ENCODE results near the gene RNF144A.

The RNF144A gene

DNA sequence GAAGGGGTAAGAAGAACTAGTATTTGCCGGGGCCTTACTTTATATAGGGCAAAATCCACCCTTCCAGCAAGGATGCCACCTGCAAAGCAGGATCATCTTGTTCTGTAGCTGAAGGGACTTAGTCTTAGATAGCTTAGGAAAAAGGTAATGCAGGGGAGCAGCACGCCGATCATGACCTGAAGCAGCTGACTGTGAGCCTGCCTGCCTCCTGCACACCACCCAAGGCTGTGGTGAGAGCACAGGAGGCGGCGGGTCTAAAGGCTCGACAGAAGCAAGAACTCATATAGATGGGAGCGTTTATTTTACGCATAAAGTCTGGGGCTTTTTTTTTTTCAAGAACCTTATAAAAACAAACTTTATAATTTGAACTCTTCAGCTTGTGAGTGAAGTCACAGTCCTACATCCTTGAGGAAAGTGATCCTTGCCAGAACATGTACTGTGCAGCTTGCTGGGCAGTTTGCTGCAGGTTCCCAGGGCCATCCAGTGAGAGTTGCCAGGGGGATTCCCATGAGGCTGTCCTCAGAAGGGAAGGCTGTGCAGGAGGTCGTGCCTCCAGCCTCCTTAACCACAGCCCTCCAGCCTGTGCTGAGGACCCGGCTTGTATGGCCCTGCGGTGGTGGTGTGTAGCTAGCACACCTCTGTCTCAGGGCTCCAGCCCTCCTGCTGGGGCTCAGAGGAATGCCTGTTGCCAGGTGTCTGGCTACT lies 92.1 kb downstream of the RNF144A start:
- DNase-seq: no peak

DNA sequence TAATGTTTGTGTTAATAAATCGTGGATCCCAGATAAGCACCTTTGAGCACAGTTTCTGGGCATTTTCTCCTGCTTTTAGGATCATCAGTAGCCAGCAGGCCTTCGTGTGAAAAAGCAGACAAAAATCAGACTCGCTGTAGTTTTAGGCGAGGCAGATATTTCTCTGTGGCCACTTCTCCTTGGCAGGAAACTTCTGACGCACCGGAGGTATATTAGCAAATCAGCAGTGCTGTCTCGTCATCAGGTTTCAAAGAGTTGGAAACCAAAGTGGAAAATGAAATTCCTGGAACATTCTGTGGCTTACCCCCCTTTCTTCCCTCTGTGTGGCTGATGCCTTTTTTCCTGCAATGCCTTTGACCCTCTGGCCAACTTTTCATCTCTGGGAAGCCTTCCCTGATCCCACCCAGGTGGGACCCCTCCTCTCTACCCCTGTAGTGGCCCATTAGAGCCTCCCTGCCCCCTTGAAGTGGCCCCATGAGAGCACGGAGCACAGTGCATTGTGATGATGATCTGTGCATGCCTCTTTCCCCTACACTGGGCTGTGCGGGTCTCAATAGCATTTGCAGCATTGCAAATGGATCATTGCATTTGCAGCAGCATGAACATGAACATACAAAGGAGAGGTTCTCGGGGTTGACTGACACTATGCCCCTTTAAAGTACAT lies 93.3 kb downstream of the RNF144A start:
- DNase-seq: no peak

DNA sequence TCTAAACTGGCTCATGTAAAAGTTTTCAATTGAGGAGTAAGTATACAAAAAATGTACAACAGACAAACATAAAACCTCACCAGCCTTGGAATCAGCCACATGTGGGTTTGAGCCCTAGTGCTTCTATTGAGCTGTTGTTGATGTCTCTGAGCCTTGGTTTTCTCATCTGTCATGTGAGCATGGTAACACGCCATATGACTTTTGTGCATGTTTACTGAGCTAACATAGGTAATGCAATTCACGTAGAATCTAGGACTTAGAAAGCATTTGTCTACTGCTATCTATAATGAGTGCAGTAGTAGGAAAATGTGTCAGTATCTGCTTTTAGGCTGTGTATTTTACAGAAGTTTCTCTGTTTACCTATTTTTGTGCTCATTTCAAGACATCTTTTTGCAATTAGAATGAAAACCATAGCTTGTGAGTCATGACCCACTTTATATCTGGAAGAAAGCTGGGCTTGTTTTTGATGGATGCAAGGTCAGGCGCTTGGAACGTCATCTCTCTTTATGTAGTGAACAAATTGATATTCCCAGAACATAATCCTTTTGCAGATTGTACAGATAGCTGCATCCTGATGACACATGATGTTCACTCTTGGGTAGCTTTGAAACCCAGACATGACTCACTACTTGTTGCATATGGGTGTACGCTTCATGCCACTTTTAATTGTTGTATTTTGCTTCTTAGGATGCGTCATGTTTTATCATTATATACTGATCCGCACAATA lies 94.3 kb downstream of the RNF144A start:
- DNase-seq: no peak

DNA sequence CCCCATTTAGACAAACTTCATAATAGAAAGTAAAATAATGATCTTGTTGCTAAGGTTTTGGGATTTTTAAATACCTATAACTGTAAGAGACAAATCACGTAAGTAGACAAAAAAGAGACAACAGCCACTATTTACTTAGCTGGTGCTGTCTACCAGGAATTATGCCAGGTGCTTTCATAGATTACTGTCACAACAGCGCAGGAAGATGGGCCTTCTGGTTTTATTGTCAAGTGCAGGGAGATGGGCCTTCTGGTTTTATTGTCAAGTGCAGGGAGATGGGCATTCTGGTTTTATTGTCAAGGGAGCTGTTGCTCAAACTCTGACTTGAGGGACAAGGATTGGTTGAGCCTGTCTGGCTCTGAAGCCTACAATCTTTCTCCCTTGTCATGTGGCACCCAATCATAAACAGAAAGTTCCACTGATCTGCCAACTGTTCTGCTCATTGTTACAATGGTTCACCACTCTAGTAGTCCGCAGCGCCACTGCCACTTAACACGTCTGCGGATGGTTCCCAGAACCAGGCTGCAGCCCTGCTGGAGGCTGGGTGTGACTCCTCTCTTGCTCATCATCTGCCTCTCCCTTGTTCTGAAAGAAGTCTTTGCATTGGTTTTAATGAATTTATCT lies 95.0 kb downstream of the RNF144A start:
- DNase-seq: no peak

DNA sequence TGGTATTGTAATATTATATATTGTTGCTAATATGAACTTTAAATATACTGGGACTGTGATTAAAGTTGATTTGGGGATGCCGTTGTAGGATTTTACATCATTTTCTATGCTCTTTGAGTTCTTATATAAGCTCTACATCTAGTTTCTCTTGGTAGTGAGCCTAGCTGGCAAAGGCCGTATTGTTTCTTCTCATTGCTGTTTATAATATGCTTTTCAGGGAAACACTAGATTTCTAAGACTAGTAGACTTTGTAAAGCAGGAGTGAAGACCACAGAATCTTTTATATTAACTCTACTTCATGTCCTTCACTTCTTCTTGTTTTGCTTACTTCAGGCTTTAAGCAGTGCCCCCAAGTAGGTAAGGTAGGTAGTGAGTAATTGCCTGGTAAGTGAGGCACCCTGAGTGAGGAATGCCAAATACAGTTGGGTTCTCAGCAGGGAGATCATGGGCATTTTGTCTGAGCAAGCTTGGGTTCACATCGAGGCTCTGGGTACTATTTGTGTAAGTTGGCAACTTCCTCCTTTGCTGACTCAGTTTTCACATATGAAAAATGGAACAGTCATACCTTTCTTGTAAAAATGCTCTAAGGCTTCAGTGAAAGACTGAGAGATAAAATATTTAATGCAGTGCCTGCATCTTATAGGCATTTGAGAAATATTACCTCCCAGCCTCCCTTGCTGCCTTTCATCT lies 96.4 kb downstream of the RNF144A start:
- DNase-seq: no peak

DNA sequence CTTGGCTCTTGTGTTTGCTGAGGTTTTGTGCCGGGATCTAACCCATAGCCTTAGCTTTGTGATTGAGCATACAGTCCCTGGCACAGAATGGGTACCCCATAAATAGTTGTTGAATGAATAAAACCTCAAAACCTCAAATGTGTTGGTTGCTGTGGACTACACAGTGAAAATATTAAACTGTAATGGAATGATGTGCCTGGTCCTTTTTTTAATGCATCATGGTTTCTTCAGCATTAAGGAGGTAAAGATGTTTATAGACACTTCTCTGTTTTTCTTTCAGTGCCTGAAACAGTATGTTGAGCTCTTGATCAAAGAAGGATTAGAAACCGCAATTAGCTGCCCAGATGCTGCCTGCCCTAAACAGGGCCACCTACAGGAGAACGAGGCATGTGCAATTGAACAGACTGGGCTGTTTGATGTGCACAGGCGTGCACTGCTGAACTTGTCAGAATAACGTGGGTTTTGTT lies 97.0 kb downstream of the RNF144A start:
- DNase-seq: no peak

DNA sequence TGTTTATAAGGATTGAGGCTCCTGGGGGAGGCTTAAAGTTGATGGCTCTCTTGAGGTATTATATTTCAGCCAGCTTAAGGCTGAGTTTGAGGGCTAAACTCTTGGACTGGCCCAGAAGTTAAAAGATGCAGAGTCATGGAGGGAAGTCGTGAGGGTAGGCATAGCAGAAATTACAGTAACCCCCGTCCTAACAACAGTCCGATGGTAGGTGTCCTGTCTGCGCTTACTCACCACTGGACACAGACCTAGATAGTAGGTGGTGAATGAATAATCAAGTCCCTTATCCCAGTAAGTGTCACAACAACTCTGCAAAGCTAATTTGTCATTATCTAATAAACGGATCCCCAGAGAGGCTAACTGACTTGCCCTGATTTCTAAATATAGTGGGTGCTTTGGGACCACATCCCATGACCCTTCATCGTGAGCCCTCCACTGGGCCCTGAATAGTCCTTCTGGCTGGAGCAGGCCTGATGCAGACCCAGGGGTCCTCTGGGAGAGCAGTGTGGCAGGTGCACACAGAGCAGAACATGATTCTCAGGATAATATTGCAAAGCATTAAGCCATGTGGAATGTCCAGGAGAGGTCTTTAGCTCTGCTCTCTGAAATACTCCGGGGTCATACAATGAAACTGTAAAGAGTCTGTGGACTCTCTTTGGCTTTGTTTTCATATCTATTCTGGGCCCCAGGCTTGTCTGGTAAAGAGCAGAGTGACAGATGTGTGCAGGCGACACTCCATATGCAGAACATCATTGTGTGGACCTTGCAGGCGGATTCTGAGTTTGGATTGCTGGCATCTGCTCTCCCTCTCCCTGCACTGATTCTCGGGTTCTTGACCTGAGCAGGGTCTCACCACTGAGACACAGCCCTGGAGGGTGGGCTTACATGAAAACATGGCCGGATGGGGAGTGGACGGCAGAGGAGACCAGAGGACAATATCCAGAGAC lies 98.1 kb downstream of the RNF144A start:
- no peak for DNase-seq

DNA sequence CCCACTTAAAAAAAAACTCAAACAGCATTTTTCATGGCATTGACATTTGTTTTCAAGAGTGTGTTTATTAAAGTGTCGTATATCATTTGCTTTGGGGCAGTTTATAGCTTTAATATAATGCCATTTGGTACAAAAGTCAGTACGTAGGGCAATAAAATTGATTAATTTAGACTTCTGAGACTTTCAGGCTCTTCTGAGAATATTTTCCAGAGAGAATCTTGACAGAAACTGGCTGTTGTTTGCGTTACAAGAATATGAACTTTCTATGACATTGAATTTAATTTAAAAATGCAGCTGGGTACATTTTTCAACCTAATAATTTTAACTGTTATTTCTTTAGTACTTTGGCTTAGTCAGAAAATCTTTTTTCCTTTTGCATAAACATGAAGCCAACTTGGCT lies 98.9 kb downstream of the RNF144A start:
- no peak for DNase-seq

DNA sequence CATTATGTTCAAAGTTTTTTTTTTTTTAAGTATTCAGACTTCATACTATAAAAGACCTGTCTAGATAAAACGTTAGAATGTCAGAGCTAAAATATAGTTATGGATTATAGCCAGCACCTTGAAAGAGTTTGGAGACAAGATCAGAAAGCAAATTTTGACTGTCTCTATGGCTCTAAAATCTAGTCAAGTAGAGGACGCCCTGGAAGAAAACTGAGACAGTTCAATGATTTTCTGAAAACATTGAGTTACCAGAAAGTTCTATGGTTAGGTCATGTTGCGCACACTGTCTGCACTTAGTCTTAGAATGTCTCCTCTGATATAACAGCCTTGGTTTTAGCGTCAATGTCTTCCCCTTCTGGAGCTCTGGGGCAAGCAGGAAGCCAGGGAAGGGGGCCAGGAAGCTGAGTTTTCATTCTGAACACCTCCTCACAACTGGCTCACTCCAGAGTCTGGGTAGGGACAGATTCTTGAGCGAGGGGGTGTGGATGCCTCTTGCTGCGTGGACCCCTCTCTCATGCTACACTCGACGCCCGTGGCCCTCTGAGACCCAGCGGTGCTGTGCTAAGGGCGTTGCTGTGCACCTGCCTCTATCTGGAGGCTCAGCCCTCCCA lies 99.5 kb downstream of the RNF144A start:
- no peak for DNase-seq

DNA sequence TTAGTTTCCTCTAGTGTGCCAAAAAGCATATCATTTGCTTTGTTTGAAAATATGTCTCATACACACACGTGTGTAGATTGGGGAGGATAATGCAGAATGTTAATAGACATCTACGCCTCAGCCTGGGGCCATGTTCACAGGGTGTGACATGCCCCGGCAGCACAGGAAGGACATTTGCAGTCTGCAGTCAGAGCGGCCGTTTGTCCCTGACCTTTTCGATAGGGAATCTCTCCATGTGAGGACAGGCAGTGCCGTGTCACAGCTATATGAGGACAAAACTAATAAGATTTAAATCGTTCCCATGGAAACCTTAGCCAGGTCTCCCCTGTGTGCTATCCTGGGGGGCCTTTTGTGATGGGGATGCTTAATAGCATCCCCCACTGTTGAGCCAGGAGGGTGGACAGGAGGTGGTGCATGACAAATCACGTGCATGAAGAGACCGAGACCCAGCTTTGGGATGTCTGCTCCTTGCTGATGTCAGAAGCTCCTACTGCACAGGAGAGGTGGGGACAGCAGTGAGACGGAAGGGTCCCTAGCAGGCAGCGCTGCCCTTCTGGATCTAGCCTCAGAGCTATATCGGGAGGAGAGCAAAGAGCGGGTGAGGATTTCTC lies 100.6 kb downstream of the RNF144A start:
- DNase-seq: no peak

DNA sequence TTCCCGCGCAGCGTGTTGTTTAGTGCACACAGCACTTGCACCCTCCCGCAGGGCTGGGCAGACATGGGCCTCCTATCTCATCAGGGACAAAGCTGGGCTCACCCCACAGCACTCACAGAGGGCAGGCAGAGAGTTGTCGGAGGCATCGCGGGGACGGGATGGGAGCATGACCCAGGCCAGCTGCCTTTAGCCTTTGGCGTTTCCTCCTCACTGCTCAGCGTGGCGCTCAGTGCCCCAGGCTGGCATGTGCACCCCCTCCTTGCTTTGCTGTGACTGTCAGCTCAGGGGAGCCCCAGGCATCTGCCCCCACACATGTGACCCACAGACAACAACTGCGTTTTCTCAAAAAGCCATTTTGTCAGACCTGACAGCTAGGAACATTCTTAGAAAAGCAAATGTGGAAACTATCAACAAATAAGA lies 101.1 kb downstream of the RNF144A start:
- no peak for DNase-seq

DNA sequence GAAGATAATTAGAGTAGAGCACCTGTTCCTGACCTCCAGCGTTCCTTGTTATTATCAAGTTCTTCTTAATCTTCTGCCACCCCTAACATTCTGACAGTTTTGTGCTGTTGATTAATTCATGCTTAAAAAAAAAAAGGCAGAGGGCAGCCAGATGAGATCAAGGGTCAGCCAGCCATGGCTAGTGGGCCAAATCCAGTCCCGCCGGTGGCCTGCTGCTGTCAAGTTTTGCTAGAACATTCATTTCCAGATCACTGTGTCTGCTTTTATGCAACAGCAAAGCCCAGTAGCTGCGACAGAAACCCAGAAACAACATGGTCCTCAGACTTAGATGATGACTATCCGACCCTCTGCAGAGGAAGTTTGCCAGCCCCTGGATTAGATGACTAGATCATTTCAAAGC lies 101.6 kb downstream of the RNF144A start:
- DNase-seq: no peak

DNA sequence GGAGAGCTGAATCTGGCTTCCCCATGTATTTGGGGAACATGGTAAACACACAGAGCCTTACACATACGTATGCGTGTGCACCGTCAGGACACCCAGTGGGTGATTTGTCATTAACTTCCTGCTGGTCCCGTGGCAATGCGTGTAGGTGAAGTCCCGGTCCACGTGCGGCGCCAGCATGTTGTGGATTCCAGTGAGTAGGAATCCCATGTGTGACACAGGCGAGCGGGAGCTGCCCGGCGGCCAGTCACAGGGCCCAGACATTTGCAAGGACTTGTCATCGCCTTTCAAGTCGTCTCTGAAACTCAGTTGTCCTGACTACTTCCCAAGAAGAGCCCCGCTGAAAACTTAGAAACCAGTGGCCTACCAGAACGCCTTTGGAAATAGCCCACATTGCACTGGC lies 102.0 kb downstream of the RNF144A start:
- DNase-seq: no peak

DNA sequence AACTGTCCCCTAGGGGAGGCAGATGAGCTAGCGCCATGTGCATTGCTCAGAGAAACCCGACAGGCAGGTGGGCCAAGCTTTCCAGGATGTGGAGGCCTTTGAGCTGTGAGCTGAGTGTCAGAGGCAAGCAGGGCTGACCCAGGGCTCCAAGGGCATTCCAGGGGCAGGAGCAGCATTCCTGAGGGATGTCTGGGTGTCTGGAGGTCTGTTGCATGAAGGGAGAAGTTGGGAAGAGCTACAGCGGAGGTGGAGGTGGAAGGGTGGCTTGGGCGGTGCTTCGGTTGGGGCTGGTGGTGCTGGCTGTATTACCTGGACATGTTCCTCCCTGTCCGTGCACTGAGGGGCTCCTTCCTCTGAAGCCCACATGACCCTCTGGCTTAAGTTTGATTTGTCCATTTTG lies 102.8 kb downstream of the RNF144A start:
- no peak for DNase-seq

DNA sequence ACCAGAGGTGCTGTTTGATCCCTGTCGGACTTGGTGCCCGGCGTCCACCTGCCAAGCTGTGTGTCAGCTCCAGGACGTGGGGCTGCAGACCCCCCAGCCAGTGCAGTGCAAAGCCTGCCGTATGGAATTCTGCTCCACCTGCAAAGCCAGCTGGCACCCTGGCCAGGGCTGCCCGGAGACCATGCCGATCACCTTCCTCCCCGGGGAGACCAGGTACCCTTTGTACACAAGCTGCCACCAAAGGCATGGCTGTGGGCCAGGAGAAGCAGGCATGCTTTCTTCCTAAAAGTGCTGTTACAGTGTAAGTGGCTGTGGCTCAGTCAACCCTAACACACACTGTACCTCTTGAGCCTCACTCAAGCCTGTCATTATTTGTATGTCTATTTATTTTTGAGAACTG lies 103.3 kb downstream of the RNF144A start:
- DNase-seq: no peak

DNA sequence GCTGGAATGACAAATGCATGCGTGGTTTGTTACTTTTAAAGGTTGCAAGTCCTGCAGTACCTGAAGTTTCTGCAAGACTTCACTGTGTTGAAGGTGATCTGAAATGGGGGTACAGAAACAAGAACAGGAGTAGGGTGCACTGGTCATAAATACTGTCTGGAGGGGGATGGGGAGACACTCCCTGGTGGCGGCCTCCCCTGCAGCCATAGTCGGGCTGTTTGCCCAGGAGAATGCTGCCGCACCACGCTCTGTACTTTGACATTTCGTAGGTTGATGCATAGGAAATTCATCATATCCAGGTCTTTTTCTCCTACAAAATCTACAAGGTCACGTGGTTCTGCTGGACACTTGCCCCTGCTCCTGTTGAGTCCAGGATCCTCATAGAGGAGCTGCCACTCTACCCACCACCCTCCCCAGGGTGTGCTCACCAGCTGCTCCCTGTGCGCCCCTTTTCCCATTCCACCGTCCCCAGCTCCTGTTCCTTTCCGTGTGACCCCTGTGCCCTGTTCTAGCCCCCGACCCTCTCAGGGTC lies 103.8 kb downstream of the RNF144A start:
- no peak for DNase-seq

DNA sequence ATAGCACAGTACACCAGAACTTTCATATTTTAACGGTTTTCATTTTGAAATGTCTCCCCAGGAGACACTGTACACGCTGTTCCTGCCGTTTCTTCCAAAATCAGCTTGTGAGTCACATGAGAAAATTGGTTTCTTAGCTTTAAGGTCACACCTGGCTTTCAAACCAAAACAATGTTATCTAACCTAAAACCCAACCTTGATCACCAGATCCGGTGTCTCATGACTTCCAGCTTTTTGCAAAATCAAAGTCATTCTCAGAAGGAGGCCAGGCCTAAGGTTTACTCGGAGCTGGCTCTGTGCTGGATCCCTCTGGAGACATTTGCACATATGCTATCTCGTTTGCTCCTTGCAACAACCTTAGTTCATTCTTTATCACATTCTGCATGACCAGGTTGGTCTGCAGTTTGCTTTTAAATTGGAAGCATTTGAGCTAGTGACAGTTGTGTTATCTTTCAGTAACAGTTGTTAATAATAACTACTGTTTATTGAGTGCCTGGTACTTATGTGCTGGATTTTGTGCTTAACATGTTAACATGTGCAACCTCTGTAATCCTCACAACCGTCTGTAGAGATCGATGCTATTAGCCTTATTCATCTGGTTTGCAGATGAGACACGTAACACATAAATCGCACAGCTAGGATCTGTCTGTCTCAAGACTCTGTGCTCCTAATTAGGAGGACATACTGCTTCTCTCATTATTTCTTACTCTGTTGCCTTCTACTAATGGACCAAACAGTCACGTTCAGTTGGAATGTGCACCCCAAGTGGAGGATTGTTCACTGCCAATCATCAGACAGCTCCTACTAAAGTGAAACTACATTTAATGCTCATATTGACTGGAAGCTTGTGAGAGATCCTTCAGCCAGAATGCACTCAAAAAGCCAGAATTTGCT lies 105.5 kb downstream of the RNF144A start:
- no peak for DNase-seq

DNA sequence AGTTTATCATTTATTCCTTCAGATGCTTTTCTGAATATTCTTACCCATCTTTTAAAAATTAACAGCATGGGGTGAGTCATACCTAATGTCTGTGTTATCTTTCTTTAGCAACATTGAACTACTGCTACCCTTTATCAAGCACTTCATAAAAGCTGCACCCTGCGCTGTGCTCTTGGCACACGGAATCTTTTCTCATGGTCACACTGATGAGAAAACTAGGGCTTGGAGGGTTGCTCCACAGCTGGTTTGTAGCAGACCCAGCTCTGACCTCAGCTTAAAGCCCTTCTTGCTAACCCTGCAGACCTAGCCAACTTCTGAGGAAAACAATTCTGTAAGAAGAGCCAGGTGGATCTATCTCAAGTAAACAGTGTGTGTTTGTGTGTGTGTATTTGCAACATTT lies 106.3 kb downstream of the RNF144A start:
- DNase-seq: no peak

DNA sequence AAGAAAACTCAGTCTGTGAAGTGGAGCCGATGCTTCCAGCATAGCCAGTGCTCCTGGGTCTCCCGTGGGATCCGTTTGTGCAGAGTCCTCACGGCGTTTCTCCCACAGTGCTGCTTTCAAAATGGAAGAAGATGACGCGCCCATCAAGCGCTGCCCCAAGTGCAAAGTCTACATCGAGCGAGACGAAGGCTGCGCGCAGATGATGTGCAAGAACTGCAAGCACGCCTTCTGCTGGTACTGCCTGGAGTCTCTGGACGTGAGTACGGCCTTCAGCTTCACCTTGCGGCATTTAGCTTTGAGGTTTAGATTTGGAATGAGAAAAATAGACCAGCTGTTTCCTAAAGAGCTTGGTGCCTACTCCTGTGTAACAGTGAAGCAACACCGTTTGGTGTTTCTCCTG lies 107.0 kb downstream of the RNF144A start:
- DNase-seq: no peak

DNA sequence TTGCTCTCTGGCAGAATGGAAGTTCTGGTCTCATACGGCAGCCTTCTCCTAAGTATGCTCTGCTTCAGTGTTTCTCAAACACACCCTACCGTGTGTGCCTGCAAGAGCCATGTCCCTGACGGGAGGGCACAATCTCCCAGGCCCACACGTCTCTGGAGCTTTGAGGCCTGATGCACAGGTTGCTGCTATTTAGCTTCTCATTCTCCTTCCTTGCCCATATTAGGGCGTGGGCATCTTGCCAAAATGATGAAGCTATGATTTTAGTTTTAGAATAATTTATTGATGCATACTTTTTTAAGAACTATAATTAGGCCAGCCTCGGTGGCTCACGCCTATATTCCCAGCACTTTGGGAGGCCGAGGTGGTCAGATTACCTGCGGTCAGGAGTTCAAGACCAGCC lies 107.9 kb downstream of the RNF144A start:
- DNase-seq: no peak

Data from bone marrow (tissue), 2 donors.